OCI-LY3 (cell line): ENCODE results near the gene JOSD2.

Experiments used
- EZH2phosphoT487 ChIP-seq: fragments of 200-600 bp; shearing (Covaris generic); IDR thresholded peaks from 2 replicates; pipeline ENCODE4 v1.6.1; 2018; ENCODE audit warnings: antibody characterized with exemption, mixed run types, low read depth
- TF ChIP-seq, protein P1 (sequence below): fragments of 200-600, 300-600 bp; sonication (generic); IDR thresholded peaks from 2 replicates; pipeline ENCODE4 v1.5.1; 2014; ENCODE audit warnings: antibody characterized with exemption, low read length, low read depth

DNA sequence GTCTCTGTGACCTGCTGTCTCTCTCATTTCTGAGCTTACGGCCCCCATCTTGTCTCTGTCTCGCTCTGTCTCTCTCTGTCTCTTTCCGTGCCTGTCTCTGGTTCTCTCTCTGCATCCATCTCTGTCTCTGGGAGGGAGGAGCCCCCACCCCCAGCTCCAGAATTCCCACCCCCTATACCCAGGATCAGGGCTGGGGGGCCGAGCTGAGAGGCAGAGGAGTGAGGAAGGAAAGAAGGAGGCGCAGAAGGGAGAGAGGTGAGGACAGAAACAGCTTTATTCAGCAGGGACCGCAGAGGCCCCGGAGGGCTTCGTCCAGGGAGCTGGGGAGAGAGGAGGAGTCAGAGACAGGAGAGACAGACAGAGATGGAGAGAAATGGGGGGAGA, 14.0 kb downstream of the JOSD2 start:
- TF ChIP-seq, protein P1, sequence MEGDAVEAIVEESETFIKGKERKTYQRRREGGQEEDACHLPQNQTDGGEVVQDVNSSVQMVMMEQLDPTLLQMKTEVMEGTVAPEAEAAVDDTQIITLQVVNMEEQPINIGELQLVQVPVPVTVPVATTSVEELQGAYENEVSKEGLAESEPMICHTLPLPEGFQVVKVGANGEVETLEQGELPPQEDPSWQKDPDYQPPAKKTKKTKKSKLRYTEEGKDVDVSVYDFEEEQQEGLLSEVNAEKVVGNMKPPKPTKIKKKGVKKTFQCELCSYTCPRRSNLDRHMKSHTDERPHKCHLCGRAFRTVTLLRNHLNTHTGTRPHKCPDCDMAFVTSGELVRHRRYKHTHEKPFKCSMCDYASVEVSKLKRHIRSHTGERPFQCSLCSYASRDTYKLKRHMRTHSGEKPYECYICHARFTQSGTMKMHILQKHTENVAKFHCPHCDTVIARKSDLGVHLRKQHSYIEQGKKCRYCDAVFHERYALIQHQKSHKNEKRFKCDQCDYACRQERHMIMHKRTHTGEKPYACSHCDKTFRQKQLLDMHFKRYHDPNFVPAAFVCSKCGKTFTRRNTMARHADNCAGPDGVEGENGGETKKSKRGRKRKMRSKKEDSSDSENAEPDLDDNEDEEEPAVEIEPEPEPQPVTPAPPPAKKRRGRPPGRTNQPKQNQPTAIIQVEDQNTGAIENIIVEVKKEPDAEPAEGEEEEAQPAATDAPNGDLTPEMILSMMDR, result no peak
- TF ChIP-seq EZH2phosphoT487, result no peak
